Measurements from ENCODE around the gene PCBD1.
A peak's percentile ranks its signal among the peaks of the same experiment; 100 is the strongest.

The PCBD1 gene

GRCh38 chr10:70901276-70901878 is 13.0 kb upstream of the PCBD1 start:
- no peak for DNase-seq (ENCODE audit: low spot score)

- DNase-seq (ENCODE audit: low spot score): no peak
Observed at GRCh38 chr10:70899096-70899495, 10.7 kb upstream of the PCBD1 start.

- DNase-seq (ENCODE audit: low spot score): no peak
Observed at GRCh38 chr10:70898687-70899086, 10.3 kb upstream of the PCBD1 start.

- DNase-seq (ENCODE audit: low spot score): no peak
Observed at GRCh38 chr10:70896551-70896950, 8.2 kb upstream of the PCBD1 start.

- no peak for DNase-seq (ENCODE audit: low spot score)
Observed at GRCh38 chr10:70894416-70894815, 6.1 kb upstream of the PCBD1 start.

DNA sequence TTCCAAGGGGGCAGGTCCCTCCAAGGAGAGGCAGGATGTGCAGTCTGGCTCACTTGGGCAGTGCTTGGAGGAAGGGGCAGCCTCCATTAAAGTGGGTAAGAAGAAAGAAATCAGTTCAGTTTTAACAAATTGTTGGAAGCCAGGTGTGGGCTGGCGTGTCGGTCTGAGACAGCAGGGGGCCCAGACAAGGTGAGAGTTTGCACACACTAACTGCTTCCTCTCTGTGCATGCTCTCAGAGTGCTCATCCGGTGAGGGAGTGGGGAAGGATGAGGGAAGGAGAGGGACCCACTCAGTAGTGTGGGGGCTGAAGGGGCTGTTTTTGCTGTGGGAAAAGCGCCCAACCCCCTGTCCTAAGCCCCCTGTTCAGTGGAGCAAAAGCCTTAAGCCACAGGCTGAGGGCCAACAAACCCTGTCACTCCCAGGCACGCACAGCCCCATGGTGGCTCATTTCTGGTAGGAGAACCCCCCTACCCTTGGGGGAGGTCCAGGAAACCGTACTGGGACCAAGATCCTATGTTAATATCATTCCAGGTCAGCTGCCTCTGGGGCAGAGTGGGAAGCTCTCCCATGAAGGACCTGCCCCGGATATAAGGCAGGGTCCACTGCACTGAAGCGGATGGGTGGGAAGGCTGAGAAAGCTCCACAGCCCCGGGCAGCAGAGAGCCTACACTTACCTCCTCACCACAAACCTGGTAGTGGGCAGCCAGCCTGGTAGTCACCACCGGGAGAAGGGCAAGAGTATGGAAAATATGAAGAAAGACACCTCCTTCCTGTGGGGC is 5.1 kb upstream of the PCBD1 start:
- DNase-seq (ENCODE audit: low spot score): no peak

DNA sequence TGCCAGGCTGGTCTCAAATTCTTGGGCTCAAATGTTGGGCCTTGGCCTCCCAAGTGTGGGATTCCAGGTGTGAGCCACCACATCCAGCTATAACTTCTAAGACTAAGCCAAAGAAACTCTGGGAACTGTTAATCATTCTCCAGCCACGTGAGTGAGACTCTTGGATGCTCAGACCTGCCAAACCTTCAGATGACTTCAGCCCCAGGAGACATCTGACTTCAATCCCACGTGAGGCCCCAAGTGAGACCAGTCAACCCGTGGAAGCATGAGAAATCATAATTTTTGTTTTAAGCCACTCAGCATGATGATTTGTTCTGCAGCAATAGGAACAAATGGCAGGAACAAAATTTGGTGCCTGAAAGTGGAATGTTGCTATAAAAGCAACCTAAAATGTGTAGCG is 4.3 kb upstream of the PCBD1 start:
- DNase-seq (ENCODE audit: low spot score): no peak

DNA sequence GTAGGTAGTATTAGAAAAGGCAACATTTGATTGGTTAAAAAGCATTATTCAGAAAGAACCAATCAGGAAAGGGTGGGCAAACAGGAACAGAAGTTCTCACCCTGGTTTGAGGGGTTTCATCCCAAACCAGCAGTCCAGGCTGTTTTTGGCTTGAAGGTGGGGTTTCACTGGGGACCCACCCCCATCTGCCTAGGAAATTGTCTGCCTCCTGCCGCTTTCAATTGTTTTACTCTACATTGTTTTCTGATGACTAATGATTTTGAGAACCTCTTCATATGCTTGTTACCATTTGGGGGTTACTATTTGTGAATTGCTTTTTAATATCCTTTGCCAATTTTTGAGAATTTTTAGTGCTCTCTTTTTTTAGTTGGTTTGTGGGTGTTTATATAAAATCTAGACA is 3.3 kb upstream of the PCBD1 start:
- DNase-seq (ENCODE audit: low spot score): no peak

DNA sequence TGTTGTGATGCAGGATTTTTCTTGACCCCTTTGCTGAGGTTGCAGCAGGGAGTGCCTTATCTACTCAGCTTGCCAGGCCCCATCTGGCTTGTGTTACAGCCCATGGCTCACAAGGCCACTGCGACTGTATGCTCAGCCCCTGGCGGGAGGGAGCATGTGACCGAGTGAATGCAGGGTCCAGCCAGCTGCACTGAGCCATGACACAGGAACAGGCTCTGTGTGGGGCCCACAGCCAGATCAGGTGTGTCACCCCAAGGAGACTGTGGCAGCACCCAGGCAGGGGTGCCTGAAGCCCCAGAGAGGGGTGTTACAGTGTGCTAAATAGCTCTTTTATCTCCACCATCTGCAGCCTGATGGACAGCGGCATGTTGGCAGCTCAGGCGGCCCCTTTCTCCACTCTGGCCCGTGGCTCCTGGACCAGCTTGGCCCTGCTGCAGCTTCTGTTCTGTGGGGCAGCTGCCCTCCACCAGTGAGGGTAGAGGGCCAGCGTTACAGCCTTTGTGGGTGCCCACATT is 2.6 kb upstream of the PCBD1 start:
- peak; percentile 77 for DNase-seq (ENCODE audit: low spot score)

GRCh38 chr10:70889291-70889690 is 926 bp upstream of the PCBD1 start:
- DNase-seq (ENCODE audit: low spot score): no peak

GRCh38 chr10:70886921-70887665 is 1.3 kb downstream of the PCBD1 start:
- DNase-seq (ENCODE audit: low spot score): no peak

DNA sequence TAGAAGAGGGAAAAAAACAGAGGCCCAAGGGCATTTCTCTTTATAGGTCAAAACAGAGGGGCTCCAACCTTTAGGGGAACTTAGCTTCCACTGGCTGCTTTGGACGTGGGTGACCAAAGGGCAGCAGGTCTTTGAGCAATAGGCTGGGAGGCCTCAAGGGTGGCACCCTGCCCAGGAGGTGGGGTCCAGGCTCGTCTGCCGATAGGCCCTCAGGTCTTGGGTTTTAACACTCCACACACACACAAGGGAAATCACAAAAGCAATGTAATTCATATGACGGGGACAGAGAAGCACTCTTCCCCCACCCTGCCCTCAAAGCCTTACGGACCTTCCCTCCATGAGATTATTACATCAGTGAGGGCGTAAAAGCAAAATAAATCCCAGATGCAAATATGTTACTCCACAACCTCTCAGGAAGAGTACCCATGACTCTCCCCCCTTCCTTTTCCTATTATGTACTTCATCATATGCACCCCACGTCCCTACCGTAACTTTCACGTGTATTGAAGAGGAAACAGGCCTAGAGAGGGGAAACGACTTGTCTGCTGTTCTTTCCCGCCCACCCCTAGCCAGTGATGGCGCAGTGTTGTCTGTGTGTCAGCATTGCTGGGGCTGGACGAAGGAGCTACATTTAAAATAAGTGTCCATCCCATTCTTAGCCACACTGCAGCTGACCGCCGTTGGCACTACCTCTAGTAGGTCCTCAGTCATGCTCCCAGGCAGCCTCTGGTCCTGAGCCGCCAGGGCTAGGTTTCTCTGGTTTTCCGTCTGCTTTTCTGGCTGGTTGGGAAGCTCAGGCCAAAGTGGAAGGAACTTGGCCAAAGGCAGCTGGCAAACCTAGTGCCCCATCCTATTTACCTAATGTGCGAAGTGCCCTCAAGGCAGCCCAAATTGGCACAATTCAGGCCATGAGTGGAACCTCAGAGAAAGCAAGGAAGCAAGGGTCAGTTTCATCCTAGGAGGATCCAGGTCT is 2.1 kb downstream of the PCBD1 start:
- DNase-seq (ENCODE audit: low spot score): no peak

DNA sequence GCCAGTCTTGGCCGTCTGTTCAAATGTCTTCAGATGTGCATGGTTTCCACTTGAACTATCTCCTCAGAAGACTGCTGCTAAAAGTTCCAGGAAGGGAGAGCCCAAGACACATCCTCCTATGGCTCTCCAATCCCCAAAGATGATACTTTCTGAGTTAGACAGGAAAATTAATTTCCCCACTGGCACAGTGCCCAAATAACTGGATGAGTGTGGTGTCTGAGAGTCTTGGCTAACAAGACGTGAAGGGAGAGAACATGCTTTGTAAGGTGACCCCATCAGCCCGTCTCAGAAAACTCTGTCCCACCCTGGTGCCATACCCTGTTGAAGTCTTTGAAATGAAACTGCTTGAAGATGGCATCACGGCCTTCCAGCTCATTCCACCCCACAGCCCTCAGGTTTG is 2.9 kb downstream of the PCBD1 start:
- no peak for DNase-seq (ENCODE audit: low spot score)

DNA sequence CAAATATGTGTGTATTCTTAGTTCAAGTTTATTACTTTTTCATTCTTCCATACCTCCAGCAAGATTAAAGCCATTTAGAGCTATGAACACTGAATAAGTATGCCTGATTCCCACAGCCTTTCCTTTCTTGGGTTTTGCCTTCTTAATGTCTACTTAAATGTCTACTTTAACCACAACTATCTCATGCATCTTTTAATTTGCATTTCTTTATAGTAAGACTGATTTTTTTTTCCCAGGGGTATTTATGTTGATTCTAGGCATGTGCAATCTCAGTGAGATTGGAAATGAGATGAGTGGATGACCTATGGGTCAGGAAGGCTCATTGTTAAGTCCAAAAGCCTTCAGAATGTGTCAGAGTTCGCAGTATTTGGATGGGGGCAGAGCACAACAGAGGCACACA is 3.6 kb downstream of the PCBD1 start:
- DNase-seq (ENCODE audit: low spot score): no peak

DNA sequence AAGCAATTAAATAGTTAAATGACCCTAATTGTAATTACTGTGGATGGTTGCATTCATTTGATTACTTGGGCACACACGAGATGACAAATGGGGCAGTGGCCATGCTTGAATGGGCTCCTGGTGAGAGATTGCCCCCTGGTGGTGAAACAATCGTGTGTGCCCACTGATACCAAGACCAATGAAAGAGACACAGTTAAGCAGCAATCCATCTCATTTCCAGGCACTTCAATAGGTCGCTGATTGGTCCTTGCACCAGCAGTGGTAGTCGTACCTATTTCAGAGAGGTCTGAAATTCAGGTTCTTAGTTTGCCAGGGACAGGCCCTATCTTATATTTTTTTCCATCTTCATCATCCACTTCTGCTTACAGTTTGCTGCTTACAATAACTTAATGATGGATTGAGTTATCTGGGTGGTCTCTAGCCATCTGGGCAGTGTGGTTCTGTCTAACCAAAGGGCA is 8.3 kb downstream of the PCBD1 start:
- peak; percentile 91 for DNase-seq (ENCODE audit: low spot score)

DNA sequence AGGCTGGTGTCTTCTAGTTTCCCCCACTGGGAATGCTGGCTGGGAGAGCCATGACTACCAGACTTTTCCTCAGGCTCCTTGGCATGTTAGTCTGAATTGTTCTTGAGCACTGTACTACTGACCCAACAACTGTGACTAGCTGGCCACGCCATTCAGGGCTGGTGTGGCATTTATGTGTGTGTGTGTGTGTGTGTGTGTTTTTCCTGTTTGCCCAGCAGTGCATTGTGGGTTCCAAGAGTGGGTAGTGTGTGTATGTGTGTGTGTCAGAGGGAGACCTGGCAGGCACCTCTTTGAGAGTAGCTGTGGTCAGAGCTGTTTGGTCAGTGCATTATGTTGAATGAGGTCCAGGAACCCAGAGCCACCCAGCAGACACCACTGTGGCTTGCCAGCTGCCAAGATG is 9.2 kb downstream of the PCBD1 start:
- DNase-seq (ENCODE audit: low spot score): no peak

- DNase-seq (ENCODE audit: low spot score): no peak
Observed at GRCh38 chr10:70874061-70874460, 14.3 kb downstream of the PCBD1 start.

- no peak for DNase-seq (ENCODE audit: low spot score)
Observed at GRCh38 chr10:70872291-70872690, 16.1 kb downstream of the PCBD1 start.

DNA sequence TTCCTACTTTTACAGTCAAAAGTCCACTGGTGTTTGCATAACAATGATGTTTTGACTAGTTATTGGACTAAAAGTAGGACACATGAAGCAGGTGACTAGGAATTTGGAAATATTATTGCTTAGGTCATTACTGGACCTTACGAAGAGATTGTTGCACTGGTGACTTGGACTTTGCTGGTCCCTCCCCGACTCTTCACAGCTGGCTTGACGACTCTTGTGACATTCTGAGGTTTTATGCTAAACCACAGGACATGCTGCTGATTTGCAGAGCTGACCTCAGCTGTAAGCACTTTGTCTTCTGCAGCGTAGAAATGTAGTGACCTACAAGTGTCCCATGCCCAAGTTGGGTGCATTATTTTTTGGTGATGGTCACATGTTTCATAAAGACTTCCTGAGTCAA is 21.9 kb downstream of the PCBD1 start:
- DNase-seq (ENCODE audit: low spot score): no peak

GRCh38 chr10:70864935-70865334 is 23.4 kb downstream of the PCBD1 start:
- no peak for DNase-seq (ENCODE audit: low spot score)

GRCh38 chr10:70863470-70864160 is 24.8 kb downstream of the PCBD1 start:
- no peak for DNase-seq (ENCODE audit: low spot score)

Measured in pons (tissue), 1 donor.